Naive thymus-derived CD4-positive, alpha-beta T cell (primary cell): ENCODE measurements around the gene MPZ. TPM values are rescaled to one million over a fixed set of nuclear protein-coding genes. Genes with fewer than 3 reads are reported as not detected.

Experiments
- ATAC-seq: fragments of 150-1000 bp; cut with Tn5 transposase; 2 replicates; pipeline ENCODE4 v1.10.0; 2021; ENCODE audit warnings: mild to moderate bottlenecking, moderate library complexity
- CTCF ChIA-PET: fragments of 350-600 bp; sonication (Branson Sonifier 250); formaldehyde crosslinking; loops from one replicate; lab custom pipeline; 2021; ENCODE audit warnings: antibody characterized with exemption; lab: Charles Lee
- POLR2A ChIA-PET: fragments of 350-600 bp; sonication (Branson Sonifier 250); formaldehyde crosslinking; loops from one replicate; lab custom pipeline; 2021; ENCODE audit warnings: antibody characterized with exemption, inconsistent platforms; lab: Charles Lee
- DNase-seq, 9 donors: peaks; one replicate each; pipeline versions ENCODE4 v3.0.0 to v3.0.0-alpha.2; 2020 to 2022; ENCODE audit warnings: mixed read lengths in 1 of 9
- H3K27ac ChIP-seq: one replicate; pipeline ENCODE4 v1.7.0; 2013; ENCODE audit warnings: mild to moderate bottlenecking, low read depth, low read length, moderate library complexity
- H3K27me3 ChIP-seq, 2 donors: one replicate each; pipeline ENCODE4 v1.7.0; 2013; ENCODE audit warnings: low read length in 2 of 2, mild to moderate bottlenecking in 2 of 2, moderate library complexity in 2 of 2; ENCODE audit not compliant: control insufficient read depth in 2 of 2, insufficient read depth in 2 of 2
- H3K36me3 ChIP-seq, 3 experiments: 1 replicate in 2 of 3; 2 replicates in 1 of 3; pipeline ENCODE4 v1.7.0; 2013; ENCODE audit warnings: low read length in 3 of 3, mild to moderate bottlenecking in 3 of 3, moderate library complexity in 1 of 3; ENCODE audit not compliant: insufficient read depth in 3 of 3, control insufficient read depth in 2 of 3
- H3K4me1 ChIP-seq, 2 donors: one replicate each; pipeline ENCODE4 v1.7.0; 2013; ENCODE audit warnings: low read length in 2 of 2, mild to moderate bottlenecking in 2 of 2, moderate library complexity in 1 of 2; ENCODE audit not compliant: control insufficient read depth in 2 of 2, insufficient read depth in 2 of 2
- H3K4me3 ChIP-seq: 2 replicates; pipeline ENCODE4 v1.7.0; 2013; ENCODE audit warnings: mild to moderate bottlenecking, low read length
- H3K9me3 ChIP-seq, 3 experiments: 1 replicate in 2 of 3; 2 replicates in 1 of 3; pipeline ENCODE4 v1.7.0; 2013; ENCODE audit warnings: low read length in 3 of 3; ENCODE audit not compliant: control insufficient read depth in 2 of 3
- H3K27ac Mint-ChIP-seq, 9 donors: one replicate each; pipeline ENCODE4 v1.8.0; 2020 to 2022; ENCODE audit warnings: mixed read lengths in 9 of 9, mild to moderate bottlenecking in 8 of 9, moderate library complexity in 5 of 9, inconsistent platforms in 2 of 9
- H3K27me3 Mint-ChIP-seq, 5 donors: one replicate each; pipeline ENCODE4 v1.8.0; 2021 to 2022; ENCODE audit warnings: mixed read lengths in 5 of 5, mild to moderate bottlenecking in 1 of 5
- H3K36me3 Mint-ChIP-seq, 5 donors: one replicate each; pipeline ENCODE4 v1.8.0; 2020 to 2022; ENCODE audit warnings: mixed read lengths in 5 of 5, mild to moderate bottlenecking in 3 of 5, inconsistent platforms in 1 of 5
- H3K4me1 Mint-ChIP-seq, 7 donors: one replicate each; pipeline ENCODE4 v1.8.0; 2020 to 2022; ENCODE audit warnings: mixed read lengths in 7 of 7, mild to moderate bottlenecking in 3 of 7, inconsistent platforms in 1 of 7
- H3K4me3 Mint-ChIP-seq, 10 donors: one replicate each; pipeline ENCODE4 v1.8.0; 2020 to 2022; ENCODE audit warnings: mild to moderate bottlenecking in 10 of 10, mixed read lengths in 10 of 10, moderate library complexity in 6 of 10, inconsistent platforms in 2 of 10
- H3K9me3 Mint-ChIP-seq, 11 donors: one replicate each; pipeline ENCODE4 v1.8.0; 2020 to 2022; ENCODE audit warnings: mixed read lengths in 11 of 11, mild to moderate bottlenecking in 4 of 11, inconsistent platforms in 1 of 11, moderate library complexity in 1 of 11
- intact Hi-C, 2 donors: fragments of 100-400 bp; cut with micrococcal nuclease; formaldehyde crosslinking; loops; one replicate each; pipeline ENCODE4 v1.15.1; 2023
- polyA plus RNA-seq, 2 donors: library from polyadenylated mRNA; unstranded; fragments of 300-500 nt; fragmentation: Illumina TruSeq; gene quantifications; one replicate each; pipeline ENCODE4 v1.2.3, GENCODE V29; 2021
- total RNA-seq, 6 experiments: library from RNA in 5 of 6; stranded (reverse) in 5 of 6; gene quantifications; 1 replicate in 5 of 6; 2 replicates in 1 of 6; pipeline ENCODE4 v1.2.3 and lab custom pipeline; 2021 to 2026

Gene MPZ
- total and polyA plus RNA-seq, 7 experiments from 2014 or later: 2.3 to 12.4 (median 6.2) TPM; not detected in 2

GRCh38 chr1:161290779-161291178 lies 19.0 kb downstream of the MPZ start:
- Mint-ChIP-seq H3K27me3 (no peaks in the 10 kb centered on the region), H3K4me1 (peaks cover 0 to 6% (median 0%) of the 10 kb centered on the region in 7 donors), H3K27ac (peak overlapping the region in 2 of 9 donors; percentile 28 to 61), H3K36me3 (peaks cover 0 to 5% (median 4%) of the 10 kb centered on the region in 5 donors), H3K4me3 (no peak overlapping the region), H3K9me3 (peaks cover 0 to 3% (median 0%) of the 10 kb centered on the region in 11 donors)
- ChIA-PET CTCF (interaction anchor here (0.7 to 2.2 kb wide), 27 partner anchors 11 to 1130 kb away, joined by 3 to 18 read pairs (median 4); partner anchors contain the start of genes F11R, FCER1G, NDUFS2 and PPOX), POLR2A (interaction anchor here (0.8 to 1.5 kb wide), 7 partner anchors 15 to 125 kb away, joined by 3 to 5 read pairs (median 4); partner anchors contain the start of genes PPOX and SDHC)
- H3K4me3 ChIP-seq: no peak overlapping the region
- H3K9me3 ChIP-seq: no peaks in the 10 kb centered on the region
- intact Hi-C loops: loop anchor here (1.0 kb wide), 5 partner anchors 63 to 124 kb away; partner anchors contain the start of gene PPOX (in 1 of the 2)
- H3K27ac ChIP-seq: no peak overlapping the region
- H3K27me3 ChIP-seq: no peaks in the 10 kb centered on the region
- H3K4me1 ChIP-seq: no peaks in the 10 kb centered on the region
- no peak for ATAC-seq
- DNase-seq: no peak
- no peaks in the 10 kb centered on the region for H3K36me3 ChIP-seq

- intact Hi-C loops: no loop called here
These were observed 22.2 kb downstream of the MPZ start for GRCh38 chr1:161287482-161288054.

GRCh38 chr1:161285521-161285920 lies 24.2 kb downstream of the MPZ start:
- Histone ChIP-seq H3K9me3 (no peaks in the 10 kb centered on the region), H3K27ac (no peak overlapping the region), H3K4me1 (no peaks in the 10 kb centered on the region), H3K36me3 (no peaks in the 10 kb centered on the region), H3K27me3 (no peaks in the 10 kb centered on the region), H3K4me3 (no peak overlapping the region)
- CTCF ChIA-PET: interaction anchor here (0.6 kb wide), 1 partner anchor 279 kb away, joined by 3 read pairs; no protein-coding TSS in a partner anchor
- Mint-ChIP-seq H3K27me3 (peaks cover 0 to 12% (median 0%) of the 10 kb centered on the region in 5 donors), H3K4me1 (peaks cover 0 to 5% (median 0%) of the 10 kb centered on the region in 7 donors), H3K36me3 (peaks cover 0 to 19% (median 13%) of the 10 kb centered on the region in 5 donors), H3K4me3 (no peak overlapping the region), H3K9me3 (no peaks in the 10 kb centered on the region), H3K27ac (no peak overlapping the region)
- intact Hi-C loops: no loop called here
- ATAC-seq: no peak
- POLR2A ChIA-PET: no interaction called here
- DNase-seq: no peak

More at GRCh38 chr1:161287482-161288054, 22.2 kb downstream of the MPZ start:
- ChIA-PET POLR2A (interaction anchor here (0.6 to 1.4 kb wide), 3 partner anchors 18 to 67 kb away, joined by 3 read pairs; no protein-coding TSS in a partner anchor), CTCF (interaction anchor here (1.1 kb wide), 1 partner anchor 39 kb away, joined by 3 read pairs; no protein-coding TSS in a partner anchor)
- no peak overlapping the region for H3K27ac ChIP-seq
- H3K36me3 ChIP-seq: no peaks in the 10 kb centered on the region
- no peak overlapping the region for H3K27ac Mint-ChIP-seq
- H3K4me1 ChIP-seq: no peaks in the 10 kb centered on the region
- peaks cover 0 to 3% (median 0%) of the 10 kb centered on the region in 11 donors for H3K9me3 Mint-ChIP-seq
- no peak overlapping the region for H3K4me3 ChIP-seq
- H3K27me3 Mint-ChIP-seq: peaks cover 0 to 12% (median 0%) of the 10 kb centered on the region in 5 donors
- H3K36me3 Mint-ChIP-seq: peaks cover 0 to 21% (median 12%) of the 10 kb centered on the region in 5 donors
- no peaks in the 10 kb centered on the region for H3K9me3 ChIP-seq
- DNase-seq (no peak), ATAC-seq (no peak)
- peaks cover 0 to 9% (median 0%) of the 10 kb centered on the region in 7 donors for H3K4me1 Mint-ChIP-seq
- H3K4me3 Mint-ChIP-seq: no peak overlapping the region
- no peaks in the 10 kb centered on the region for H3K27me3 ChIP-seq

GRCh38 chr1:161285113-161285512 lies 24.7 kb downstream of the MPZ start:
- Histone ChIP-seq H3K4me3 (no peak overlapping the region), H3K9me3 (no peaks in the 10 kb centered on the region), H3K4me1 (no peaks in the 10 kb centered on the region), H3K27me3 (no peaks in the 10 kb centered on the region), H3K36me3 (no peaks in the 10 kb centered on the region), H3K27ac (no peak overlapping the region)
- Mint-ChIP-seq H3K4me3 (no peak overlapping the region), H3K36me3 (peaks cover 0 to 23% (median 13%) of the 10 kb centered on the region in 5 donors), H3K27me3 (peaks cover 0 to 15% (median 0%) of the 10 kb centered on the region in 5 donors), H3K27ac (no peak overlapping the region), H3K9me3 (no peaks in the 10 kb centered on the region), H3K4me1 (peaks cover 0 to 5% (median 0%) of the 10 kb centered on the region in 7 donors)
- ChIA-PET POLR2A (no interaction called here), CTCF (no interaction called here)
- intact Hi-C loops: no loop called here
- DNase-seq (no peak), ATAC-seq (no peak)

GRCh38 chr1:161282991-161283390 lies 26.8 kb downstream of the MPZ start:
- DNase-seq (no peak), ATAC-seq (no peak)
- POLR2A ChIA-PET: interaction anchor here (0.6 kb wide), 1 partner anchor 95 kb away, joined by 4 read pairs; no protein-coding TSS in a partner anchor
- H3K36me3 Mint-ChIP-seq: peaks cover 0 to 28% (median 13%) of the 10 kb centered on the region in 5 donors
- no peak overlapping the region for H3K4me3 Mint-ChIP-seq
- CTCF ChIA-PET: interaction anchor here (0.6 to 1.6 kb wide), 2 partner anchors 52 to 111 kb away, joined by 3 read pairs; no protein-coding TSS in a partner anchor
- H3K27ac Mint-ChIP-seq: no peak overlapping the region
- H3K9me3 ChIP-seq: no peaks in the 10 kb centered on the region
- peaks cover 0 to 5% (median 0%) of the 10 kb centered on the region in 7 donors for H3K4me1 Mint-ChIP-seq
- H3K27me3 ChIP-seq: no peaks in the 10 kb centered on the region
- H3K4me1 ChIP-seq: no peaks in the 10 kb centered on the region
- no peak overlapping the region for H3K27ac ChIP-seq
- peaks cover 0 to 24% (median 0%) of the 10 kb centered on the region in 5 donors for H3K27me3 Mint-ChIP-seq
- no peaks in the 10 kb centered on the region for H3K9me3 Mint-ChIP-seq
- intact Hi-C loops: no loop called here
- H3K4me3 ChIP-seq: no peak overlapping the region
- no peaks in the 10 kb centered on the region for H3K36me3 ChIP-seq

- Mint-ChIP-seq H3K4me1 (no peaks in the 10 kb centered on the region), H3K27me3 (peaks cover 0 to 38% (median 6%) of the 10 kb centered on the region in 5 donors), H3K27ac (no peak overlapping the region), H3K9me3 (no peaks in the 10 kb centered on the region), H3K36me3 (peaks cover 0 to 4% (median 0%) of the 10 kb centered on the region in 5 donors), H3K4me3 (no peak overlapping the region)
- no peak for DNase-seq
- no peaks in the 10 kb centered on the region for H3K4me1 ChIP-seq
- intact Hi-C loops: no loop called here
- no peaks in the 10 kb centered on the region for H3K36me3 ChIP-seq
- POLR2A ChIA-PET: no interaction called here
- H3K27me3 ChIP-seq: no peaks in the 10 kb centered on the region
- CTCF ChIA-PET: no interaction called here
- no peak for ATAC-seq
- H3K4me3 ChIP-seq: no peak overlapping the region
- H3K9me3 ChIP-seq: no peaks in the 10 kb centered on the region
- no peak overlapping the region for H3K27ac ChIP-seq
These were observed 34.9 kb downstream of the MPZ start for GRCh38 chr1:161274874-161275273.
